Panc1 (cell line): ENCODE data around the gene PPP4R3C. TPM values are rescaled to one million over a fixed set of nuclear protein-coding genes. Genes with fewer than 3 reads are reported as not detected.

ENCODE experiments used
- ATAC-seq: fragments of 200-7000 bp; cut with Tn5 transposase; 2 replicates; pipeline ENCODE4 v1.9.1; 2020; ENCODE audit warnings: mild to moderate bottlenecking, moderate library complexity
- BruUV-seq: library from RNA; stranded (reverse); fragments of 400-500 nt; replicated peaks from 2 replicates; lab custom pipeline; 2021; lab: Mats Ljungman, UMichigan
- CTCF ChIA-PET: fragments of 300-600 bp; sonication (Branson Sonifier 250); formaldehyde crosslinking; loops from one replicate; lab custom pipeline; 2022; ENCODE audit warnings: antibody characterized with exemption; lab: Charles Lee
- POLR2A ChIA-PET: fragments of 300-600 bp; sonication (Branson Sonifier 250); formaldehyde crosslinking; loops from one replicate; lab custom pipeline; 2022; ENCODE audit warnings: antibody characterized with exemption; lab: Charles Lee
- DNase-seq: peaks from one replicate; pipeline ENCODE4 v3.0.0-alpha.2; 2010; ENCODE audit warnings: low read depth, low spot score
- H3K27ac ChIP-seq: 2 replicates; pipeline ENCODE4 v1.5.1; 2011; ENCODE audit warnings: mild to moderate bottlenecking, low read length, inconsistent platforms
- H3K27me3 ChIP-seq: fragments of 200-500 bp; sonication (Bioruptor generic); 2 replicates; pipeline ENCODE4 v1.6.0; 2014; ENCODE audit warnings: low read length, inconsistent platforms; ENCODE audit not compliant: control insufficient read depth, insufficient read depth
- H3K36me3 ChIP-seq: fragments of 200-500 bp; sonication (Bioruptor generic); 2 replicates; pipeline ENCODE4 v1.5.1; 2014; ENCODE audit warnings: inconsistent platforms, mild to moderate bottlenecking, low read length, moderate library complexity; ENCODE audit not compliant: control insufficient read depth, insufficient read depth
- H3K4me1 ChIP-seq: 2 replicates; pipeline ENCODE4 v1.5.1; 2011; ENCODE audit warnings: inconsistent platforms, mild to moderate bottlenecking, low read length, moderate library complexity; ENCODE audit not compliant: control insufficient read depth, insufficient read depth
- H3K4me3 ChIP-seq, 2 experiments: 2 replicates each; pipeline ENCODE4 v1.5.1; 2011 to 2012; ENCODE audit warnings: low read depth in 2 of 2, low read length in 2 of 2, mild to moderate bottlenecking in 2 of 2, inconsistent platforms in 1 of 2, moderate library complexity in 1 of 2
- H3K9me3 ChIP-seq: fragments of 200-500 bp; sonication (Bioruptor generic); 2 replicates; pipeline ENCODE4 v1.5.1; 2014; ENCODE audit warnings: low read depth, mild to moderate bottlenecking, inconsistent platforms, low read length, moderate library complexity; ENCODE audit not compliant: control insufficient read depth, insufficient read depth
- CTCF ChIP-seq: fragments of 450-650 bp; IDR thresholded peaks from 2 replicates; pipeline ENCODE4 v1.5.1; 2017; ENCODE audit warnings: mild to moderate bottlenecking
- POLR2AphosphoS5 ChIP-seq: IDR thresholded peaks from 2 replicates; pipeline ENCODE4 v1.6.1; 2012; ENCODE audit warnings: mild to moderate bottlenecking, low read depth, low read length, moderate library complexity
- SIN3A ChIP-seq: IDR thresholded peaks from 2 replicates; pipeline ENCODE4 v1.6.1; 2012; ENCODE audit warnings: low read depth, mild to moderate bottlenecking, low read length, moderate library complexity, borderline replicate concordance; ENCODE audit not compliant: insufficient read depth
- TCF7L2 ChIP-seq: IDR thresholded peaks from 2 replicates; pipeline ENCODE4 v1.6.1; 2011; ENCODE audit warnings: mild to moderate bottlenecking, low read depth, low read length, inconsistent platforms
- in situ Hi-C: cut with HindIII; loops from 2 replicates; pipeline ENCODE4 v1.10.0; 2016; ENCODE audit warnings: low sequenced_read_pairs, low pct_unique_long_range_greater_than_20kb
- intact Hi-C: fragments of 100-400 bp; cut with micrococcal nuclease; formaldehyde crosslinking; loops from one replicate; pipeline ENCODE4 v1.10.0; 2022; ENCODE audit not compliant: unreplicated experiment
- total RNA-seq: library from RNA; stranded (reverse); gene quantifications from one replicate; pipeline ENCODE4 v1.2.1, GENCODE V29; 2021; ENCODE audit not compliant: unreplicated experiment
- TF ChIP-seq, protein P1 (sequence below), 2 experiments: IDR thresholded peaks; 2 replicates each; pipeline ENCODE4 v1.6.1; 2011 to 2012; ENCODE audit warnings: low read depth in 2 of 2, control low read depth in 1 of 2, low read length in 1 of 2, mild to moderate bottlenecking in 1 of 2, moderate library complexity in 1 of 2; ENCODE audit not compliant: insufficient read depth in 1 of 2

The PPP4R3C gene
- total RNA-seq, 1 experiment from 2014 or later = not detected

- in situ Hi-C loops (no loop called here), intact Hi-C loops (no loop called here)
- TF ChIP-seq TCF7L2 (no peak), POLR2AphosphoS5 (no peak), SIN3A (no peak), CTCF (no peak)
- TF ChIP-seq, protein P1, sequence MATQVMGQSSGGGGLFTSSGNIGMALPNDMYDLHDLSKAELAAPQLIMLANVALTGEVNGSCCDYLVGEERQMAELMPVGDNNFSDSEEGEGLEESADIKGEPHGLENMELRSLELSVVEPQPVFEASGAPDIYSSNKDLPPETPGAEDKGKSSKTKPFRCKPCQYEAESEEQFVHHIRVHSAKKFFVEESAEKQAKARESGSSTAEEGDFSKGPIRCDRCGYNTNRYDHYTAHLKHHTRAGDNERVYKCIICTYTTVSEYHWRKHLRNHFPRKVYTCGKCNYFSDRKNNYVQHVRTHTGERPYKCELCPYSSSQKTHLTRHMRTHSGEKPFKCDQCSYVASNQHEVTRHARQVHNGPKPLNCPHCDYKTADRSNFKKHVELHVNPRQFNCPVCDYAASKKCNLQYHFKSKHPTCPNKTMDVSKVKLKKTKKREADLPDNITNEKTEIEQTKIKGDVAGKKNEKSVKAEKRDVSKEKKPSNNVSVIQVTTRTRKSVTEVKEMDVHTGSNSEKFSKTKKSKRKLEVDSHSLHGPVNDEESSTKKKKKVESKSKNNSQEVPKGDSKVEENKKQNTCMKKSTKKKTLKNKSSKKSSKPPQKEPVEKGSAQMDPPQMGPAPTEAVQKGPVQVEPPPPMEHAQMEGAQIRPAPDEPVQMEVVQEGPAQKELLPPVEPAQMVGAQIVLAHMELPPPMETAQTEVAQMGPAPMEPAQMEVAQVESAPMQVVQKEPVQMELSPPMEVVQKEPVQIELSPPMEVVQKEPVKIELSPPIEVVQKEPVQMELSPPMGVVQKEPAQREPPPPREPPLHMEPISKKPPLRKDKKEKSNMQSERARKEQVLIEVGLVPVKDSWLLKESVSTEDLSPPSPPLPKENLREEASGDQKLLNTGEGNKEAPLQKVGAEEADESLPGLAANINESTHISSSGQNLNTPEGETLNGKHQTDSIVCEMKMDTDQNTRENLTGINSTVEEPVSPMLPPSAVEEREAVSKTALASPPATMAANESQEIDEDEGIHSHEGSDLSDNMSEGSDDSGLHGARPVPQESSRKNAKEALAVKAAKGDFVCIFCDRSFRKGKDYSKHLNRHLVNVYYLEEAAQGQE (IDR thresholded peaks at IDR 0.05; ENCODE audit: insufficient read depth in 1 of 2, low read depth in 2 of 2, low read length in 1 of 2) = no peak
- ATAC-seq = no peak
- CTCF ChIA-PET = no interaction called here
- H3K9me3 ChIP-seq = no peaks in the 10 kb centered on the region
- H3K27ac ChIP-seq = no peak overlapping the region
- no peak overlapping the region for H3K4me3 ChIP-seq
- no TSS peak for BruUV-seq
- H3K36me3 ChIP-seq = no peaks in the 10 kb centered on the region
- no peaks in the 10 kb centered on the region for H3K27me3 ChIP-seq
- POLR2A ChIA-PET = no interaction called here
- no peak for DNase-seq
- H3K4me1 ChIP-seq = no peaks in the 10 kb centered on the region
Measured at GRCh38 chrX:27438937-27439336, 24.2 kb downstream of the PPP4R3C start.

- Histone ChIP-seq H3K27me3 (no peaks in the 10 kb centered on the region), H3K4me3 (no peak overlapping the region), H3K9me3 (no peaks in the 10 kb centered on the region), H3K4me1 (no peaks in the 10 kb centered on the region), H3K36me3 (no peaks in the 10 kb centered on the region), H3K27ac (no peak overlapping the region)
- DNase-seq (no peak), ATAC-seq (no peak)
- BruUV-seq = no TSS peak
- TF ChIP-seq, protein P1 (IDR thresholded peaks at IDR 0.05; ENCODE audit: insufficient read depth in 1 of 2, low read depth in 2 of 2, low read length in 1 of 2) = no peak
- TF ChIP-seq CTCF = no peak
- no peak for TF ChIP-seq POLR2AphosphoS5
- TF ChIP-seq SIN3A = no peak
- no peak for TF ChIP-seq TCF7L2
- intact Hi-C loops (no loop called here), in situ Hi-C loops (no loop called here)
- CTCF ChIA-PET = no interaction called here
- POLR2A ChIA-PET = no interaction called here
Measured at GRCh38 chrX:27435031-27435430, 28.1 kb downstream of the PPP4R3C start.

Other genes starting within 250 kb of the PPP4R3C start
- not detected for gene DCAF8L2, start 127.0 kb upstream of the PPP4R3C start, total RNA-seq